Measurements from ENCODE around the gene MSANTD4. TPM values are rescaled to one million over a fixed set of nuclear protein-coding genes. Genes with fewer than 3 reads are reported as not detected.
A peak's percentile ranks its signal among the peaks of the same experiment; 100 is the strongest.

MSANTD4 gene
- total and polyA plus RNA-seq, 2 donors from 2014 or later: 10.0 to 18.0 TPM

DNA sequence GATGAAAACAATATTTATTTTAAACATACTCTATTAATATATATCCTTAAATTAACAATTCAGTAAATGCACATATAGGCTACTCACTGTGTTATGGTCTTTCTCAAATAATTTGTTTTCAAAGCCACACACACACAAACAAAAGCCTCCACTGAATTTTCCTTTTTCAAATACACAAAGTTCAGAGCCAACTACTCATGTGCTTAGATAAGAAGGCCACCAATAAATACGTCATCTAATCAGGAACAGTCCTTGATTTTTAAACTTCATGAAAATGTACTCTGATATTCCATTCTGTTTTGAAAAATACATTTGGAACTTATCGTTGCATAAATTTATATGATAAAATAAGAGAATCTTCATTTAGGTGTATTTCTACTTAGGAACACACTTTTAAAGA is 29.1 kb upstream of the MSANTD4 start:
- no peak for FAIRE-seq
- no peaks in the 10 kb centered on the region for H3K4me1 ChIP-seq (ENCODE audit: control insufficient read depth in 2 of 3, insufficient read depth in 2 of 3, low read depth in 1 of 3, low read length in 3 of 3)
- H3K27me3 ChIP-seq (ENCODE audit: control insufficient read depth, insufficient read depth, low read length): no peaks in the 10 kb centered on the region

GRCh38 chr11:106049727-106050476 is 27.9 kb upstream of the MSANTD4 start:
- DNase-seq (no peak), FAIRE-seq (no peak)
- Histone ChIP-seq H3K4me3 (ENCODE audit: low read length in 3 of 3) (no peak overlapping the region), H3K9me3 (ENCODE audit: control insufficient read depth in 2 of 3, insufficient read depth in 1 of 3, low read length in 3 of 3) (no peaks in the 10 kb centered on the region), H3K27me3 (ENCODE audit: control insufficient read depth, insufficient read depth, low read length) (no peaks in the 10 kb centered on the region), H3K4me1 (ENCODE audit: control insufficient read depth in 2 of 3, insufficient read depth in 2 of 3, low read depth in 1 of 3, low read length in 3 of 3) (no peaks in the 10 kb centered on the region), H3K27ac (ENCODE audit: low read depth in 2 of 2, low read length in 2 of 2) (no peak overlapping the region), H3K36me3 (ENCODE audit: control insufficient read depth in 2 of 3, insufficient read depth in 3 of 3, low read length in 3 of 3) (no peaks in the 10 kb centered on the region), H3K9ac (ENCODE audit: low read length in 3 of 3) (no peak overlapping the region)
- TF ChIP-seq, protein P1, sequence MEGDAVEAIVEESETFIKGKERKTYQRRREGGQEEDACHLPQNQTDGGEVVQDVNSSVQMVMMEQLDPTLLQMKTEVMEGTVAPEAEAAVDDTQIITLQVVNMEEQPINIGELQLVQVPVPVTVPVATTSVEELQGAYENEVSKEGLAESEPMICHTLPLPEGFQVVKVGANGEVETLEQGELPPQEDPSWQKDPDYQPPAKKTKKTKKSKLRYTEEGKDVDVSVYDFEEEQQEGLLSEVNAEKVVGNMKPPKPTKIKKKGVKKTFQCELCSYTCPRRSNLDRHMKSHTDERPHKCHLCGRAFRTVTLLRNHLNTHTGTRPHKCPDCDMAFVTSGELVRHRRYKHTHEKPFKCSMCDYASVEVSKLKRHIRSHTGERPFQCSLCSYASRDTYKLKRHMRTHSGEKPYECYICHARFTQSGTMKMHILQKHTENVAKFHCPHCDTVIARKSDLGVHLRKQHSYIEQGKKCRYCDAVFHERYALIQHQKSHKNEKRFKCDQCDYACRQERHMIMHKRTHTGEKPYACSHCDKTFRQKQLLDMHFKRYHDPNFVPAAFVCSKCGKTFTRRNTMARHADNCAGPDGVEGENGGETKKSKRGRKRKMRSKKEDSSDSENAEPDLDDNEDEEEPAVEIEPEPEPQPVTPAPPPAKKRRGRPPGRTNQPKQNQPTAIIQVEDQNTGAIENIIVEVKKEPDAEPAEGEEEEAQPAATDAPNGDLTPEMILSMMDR (IDR thresholded peaks at IDR 0.05; ENCODE audit: borderline replicate concordance, extremely low read depth, insufficient read depth): no peak
- intact Hi-C loops (cut with DNase I): no loop called here

More for the DNA sequence above, 29.1 kb upstream of the MSANTD4 start:
- no peaks in the 10 kb centered on the region for H3K36me3 ChIP-seq (ENCODE audit: control insufficient read depth in 2 of 3, insufficient read depth in 3 of 3, low read length in 3 of 3)
- intact Hi-C loops (cut with DNase I): no loop called here
- TF ChIP-seq, protein P1 (IDR thresholded peaks at IDR 0.05; ENCODE audit: borderline replicate concordance, extremely low read depth, insufficient read depth): no peak
- H3K4me3 ChIP-seq (ENCODE audit: low read length in 3 of 3): no peak overlapping the region
- no peak for DNase-seq
- H3K27ac ChIP-seq (ENCODE audit: low read depth in 2 of 2, low read length in 2 of 2): no peak overlapping the region
- H3K9ac ChIP-seq (ENCODE audit: low read length in 3 of 3): no peak overlapping the region
- H3K9me3 ChIP-seq (ENCODE audit: control insufficient read depth in 2 of 3, insufficient read depth in 1 of 3, low read length in 3 of 3): no peaks in the 10 kb centered on the region

DNA sequence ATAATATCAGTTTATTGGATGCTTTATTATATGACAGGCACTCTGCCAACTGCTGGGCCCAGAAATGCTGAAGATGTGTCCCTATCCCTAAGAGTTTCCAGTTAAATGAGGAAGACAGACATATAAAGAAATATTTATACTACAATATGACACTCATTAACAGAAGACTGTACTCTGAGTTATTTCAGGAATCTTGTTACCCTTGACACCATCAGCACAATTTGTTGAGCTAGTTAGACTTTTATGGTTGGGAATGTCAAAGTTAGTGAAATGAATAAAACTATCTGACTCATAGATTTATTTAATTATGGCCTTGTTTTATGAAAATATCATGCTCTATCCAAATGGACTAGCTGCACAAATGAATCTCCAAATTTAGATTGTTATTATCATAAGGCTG is 25.6 kb upstream of the MSANTD4 start:
- Histone ChIP-seq H3K4me1 (ENCODE audit: control insufficient read depth in 2 of 3, insufficient read depth in 2 of 3, low read depth in 1 of 3, low read length in 3 of 3) (no peaks in the 10 kb centered on the region), H3K9me3 (ENCODE audit: control insufficient read depth in 2 of 3, insufficient read depth in 1 of 3, low read length in 3 of 3) (no peaks in the 10 kb centered on the region), H3K27ac (ENCODE audit: low read depth in 2 of 2, low read length in 2 of 2) (no peak overlapping the region), H3K27me3 (ENCODE audit: control insufficient read depth, insufficient read depth, low read length) (no peaks in the 10 kb centered on the region), H3K4me3 (ENCODE audit: low read length in 3 of 3) (no peak overlapping the region), H3K36me3 (ENCODE audit: control insufficient read depth in 2 of 3, insufficient read depth in 3 of 3, low read length in 3 of 3) (no peaks in the 10 kb centered on the region), H3K9ac (ENCODE audit: low read length in 3 of 3) (no peak overlapping the region)
- DNase-seq (peak in 1 of 5 donors; percentile 22), FAIRE-seq (peak; percentile 70)
- TF ChIP-seq, protein P1 (IDR thresholded peaks at IDR 0.05; ENCODE audit: borderline replicate concordance, extremely low read depth, insufficient read depth): no peak
- intact Hi-C loops (cut with DNase I): no loop called here
